Measurements from ENCODE around the gene PDE6H.

The PDE6H gene

DNA sequence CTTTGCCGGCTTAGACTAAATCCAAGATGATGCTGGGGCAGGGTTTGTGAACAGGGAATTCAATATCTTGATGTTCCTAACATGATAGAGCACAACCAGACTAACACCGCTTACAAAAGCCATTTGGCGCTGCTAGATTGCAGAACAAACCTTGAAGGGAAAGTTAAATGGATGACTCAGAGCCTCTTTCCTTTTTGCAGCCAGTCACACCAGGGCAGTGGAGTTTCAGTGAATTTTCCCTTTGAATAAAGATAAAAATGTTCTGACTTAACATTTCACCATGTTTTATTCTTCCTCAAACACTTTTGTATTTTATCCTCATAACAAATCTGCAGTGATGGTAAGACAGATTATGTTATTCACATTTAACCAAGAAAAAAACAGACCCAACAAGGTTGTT, 47.3 kb downstream of the PDE6H start:
- TF ChIP-seq, protein P1, sequence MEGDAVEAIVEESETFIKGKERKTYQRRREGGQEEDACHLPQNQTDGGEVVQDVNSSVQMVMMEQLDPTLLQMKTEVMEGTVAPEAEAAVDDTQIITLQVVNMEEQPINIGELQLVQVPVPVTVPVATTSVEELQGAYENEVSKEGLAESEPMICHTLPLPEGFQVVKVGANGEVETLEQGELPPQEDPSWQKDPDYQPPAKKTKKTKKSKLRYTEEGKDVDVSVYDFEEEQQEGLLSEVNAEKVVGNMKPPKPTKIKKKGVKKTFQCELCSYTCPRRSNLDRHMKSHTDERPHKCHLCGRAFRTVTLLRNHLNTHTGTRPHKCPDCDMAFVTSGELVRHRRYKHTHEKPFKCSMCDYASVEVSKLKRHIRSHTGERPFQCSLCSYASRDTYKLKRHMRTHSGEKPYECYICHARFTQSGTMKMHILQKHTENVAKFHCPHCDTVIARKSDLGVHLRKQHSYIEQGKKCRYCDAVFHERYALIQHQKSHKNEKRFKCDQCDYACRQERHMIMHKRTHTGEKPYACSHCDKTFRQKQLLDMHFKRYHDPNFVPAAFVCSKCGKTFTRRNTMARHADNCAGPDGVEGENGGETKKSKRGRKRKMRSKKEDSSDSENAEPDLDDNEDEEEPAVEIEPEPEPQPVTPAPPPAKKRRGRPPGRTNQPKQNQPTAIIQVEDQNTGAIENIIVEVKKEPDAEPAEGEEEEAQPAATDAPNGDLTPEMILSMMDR (conservative IDR thresholded peaks at IDR 0.05; ENCODE audit: low read depth, low read length), result no peak
- no peak for DNase-seq (ENCODE audit: low read depth)

More for the DNA sequence above, 47.3 kb downstream of the PDE6H start:
- H3K4me3 ChIP-seq (ENCODE audit: low read length), result no peak overlapping the region
